Osteoblast (primary cell): ENCODE measurements around the gene NTHL1. TPM values are rescaled to one million over a fixed set of nuclear protein-coding genes. Genes with fewer than 3 reads are reported as not detected.

Source experiments
- DNase-seq: peaks from one replicate; pipeline ENCODE4 v3.0.0; 2011; ENCODE audit warnings: low spot score, mixed read lengths; ENCODE audit not compliant: insufficient read length; ENCODE audit errors: missing footprints
- H2AFZ ChIP-seq: 2 replicates; pipeline ENCODE4 v1.6.0; 2011; ENCODE audit warnings: mild to moderate bottlenecking, low read length
- H3K27ac ChIP-seq: 2 replicates; pipeline ENCODE4 v1.5.1; 2011; ENCODE audit warnings: mild to moderate bottlenecking, low read depth, low read length, moderate library complexity
- H3K27me3 ChIP-seq: 2 replicates; pipeline ENCODE4 v1.6.0; 2012; ENCODE audit warnings: mild to moderate bottlenecking, control low read depth, inconsistent platforms, low read length, moderate library complexity; ENCODE audit not compliant: insufficient read depth
- H3K36me3 ChIP-seq: 2 replicates; pipeline ENCODE4 v1.5.1; 2011; ENCODE audit warnings: mild to moderate bottlenecking, low read length, control low read depth, moderate library complexity; ENCODE audit not compliant: insufficient read depth
- H3K4me1 ChIP-seq: 2 replicates; pipeline ENCODE4 v1.5.1; 2011; ENCODE audit warnings: mild to moderate bottlenecking, low read length, control low read depth, moderate library complexity; ENCODE audit not compliant: insufficient read depth
- H3K4me2 ChIP-seq: 2 replicates; pipeline ENCODE4 v1.6.0; 2011; ENCODE audit warnings: mild to moderate bottlenecking, low read length; ENCODE audit not compliant: insufficient read depth
- H3K4me3 ChIP-seq: fragments of 200-600 bp; sonication (generic); 3 replicates; pipeline ENCODE4 v1.5.1; 2012; ENCODE audit warnings: mild to moderate bottlenecking, low read length, inconsistent platforms; ENCODE audit not compliant: insufficient read depth
- H3K79me2 ChIP-seq: 2 replicates; pipeline ENCODE4 v1.6.0; 2012; ENCODE audit warnings: mild to moderate bottlenecking, low read length, control low read depth, inconsistent platforms; ENCODE audit not compliant: insufficient read depth
- H3K9me3 ChIP-seq: 2 replicates; pipeline ENCODE4 v1.5.1; 2011; ENCODE audit warnings: low read depth, low read length, control low read depth
- H4K20me1 ChIP-seq: 2 replicates; pipeline ENCODE4 v1.6.0; 2012; ENCODE audit warnings: mild to moderate bottlenecking, low read length, control low read depth; ENCODE audit not compliant: insufficient read depth
- CTCF ChIP-seq: IDR thresholded peaks from 2 replicates; pipeline ENCODE4 v1.5.1; 2011; ENCODE audit warnings: mild to moderate bottlenecking, low read depth, low read length, moderate library complexity; ENCODE audit errors: extremely low read depth
- total RNA-seq: library from RNA; depleted of rRNA; stranded (reverse); fragments of >200 nt; gene quantifications from 2 replicates; pipeline ENCODE4 v1.2.3, GENCODE V29; 2012

NTHL1 gene
- total RNA-seq, 1 donor, result 22.8 TPM

DNA sequence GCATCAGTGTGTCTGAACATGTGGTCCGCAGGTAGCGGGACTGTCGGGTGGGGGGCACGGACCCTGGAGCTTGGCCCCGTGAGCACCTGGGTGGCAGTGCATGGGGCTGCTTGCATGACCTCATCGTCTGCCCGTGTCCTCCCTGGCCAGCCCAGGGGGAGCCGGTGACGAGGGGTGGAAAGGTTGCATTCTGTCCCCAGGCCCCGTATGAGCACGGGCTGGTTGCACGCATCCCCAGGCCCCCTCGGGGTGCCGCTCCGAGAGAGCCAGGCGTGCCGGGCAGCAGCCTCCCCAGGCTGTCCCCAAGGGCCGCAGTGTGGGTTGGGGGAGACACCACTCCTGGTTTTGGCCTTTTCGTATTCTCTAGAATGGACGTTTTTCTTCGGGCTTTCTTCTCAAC is 30.1 kb upstream of the NTHL1 start:
- Histone ChIP-seq H3K9me3 (no peaks in the 10 kb centered on the region), H3K27ac (no peak overlapping the region), H3K36me3 (peaks cover 44% of the 10 kb centered on the region), H4K20me1 (peaks cover 4% of the 10 kb centered on the region), H2AFZ (no peak overlapping the region), H3K4me3 (no peak overlapping the region), H3K4me1 (no peaks in the 10 kb centered on the region), H3K27me3 (no peaks in the 10 kb centered on the region), H3K4me2 (no peak overlapping the region), H3K79me2 (no peaks in the 10 kb centered on the region)
- DNase-seq, result no peak
- no peak for TF ChIP-seq CTCF

DNA sequence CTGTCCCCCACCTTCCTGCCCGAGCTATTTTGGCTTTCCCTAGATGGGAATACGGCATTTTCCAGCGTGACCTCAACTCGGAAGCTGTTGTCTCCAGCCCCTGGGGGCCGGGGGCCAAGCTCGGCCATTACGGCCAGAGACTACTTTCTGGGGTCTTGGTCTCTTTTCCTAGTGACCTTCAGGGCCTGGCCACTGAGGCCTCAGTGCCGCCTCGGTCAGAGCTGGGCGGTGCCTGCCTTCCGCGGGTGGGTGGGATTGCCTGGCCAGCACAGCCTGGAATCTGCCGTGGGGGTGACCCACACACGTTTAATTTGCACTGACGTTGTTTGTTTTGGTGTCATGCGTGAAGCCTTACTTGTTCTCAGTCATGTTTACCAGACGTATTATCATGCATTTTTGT is 29.4 kb upstream of the NTHL1 start:
- no peaks in the 10 kb centered on the region for H3K9me3 ChIP-seq
- H3K4me1 ChIP-seq, result no peaks in the 10 kb centered on the region
- TF ChIP-seq CTCF, result no peak
- no peaks in the 10 kb centered on the region for H4K20me1 ChIP-seq
- no peak overlapping the region for H2AFZ ChIP-seq
- H3K4me2 ChIP-seq, result no peak overlapping the region
- DNase-seq, result no peak
- H3K4me3 ChIP-seq, result no peak overlapping the region
- no peaks in the 10 kb centered on the region for H3K27me3 ChIP-seq
- no peaks in the 10 kb centered on the region for H3K79me2 ChIP-seq
- H3K36me3 ChIP-seq, result peaks cover 44% of the 10 kb centered on the region
- H3K27ac ChIP-seq, result no peak overlapping the region

DNA sequence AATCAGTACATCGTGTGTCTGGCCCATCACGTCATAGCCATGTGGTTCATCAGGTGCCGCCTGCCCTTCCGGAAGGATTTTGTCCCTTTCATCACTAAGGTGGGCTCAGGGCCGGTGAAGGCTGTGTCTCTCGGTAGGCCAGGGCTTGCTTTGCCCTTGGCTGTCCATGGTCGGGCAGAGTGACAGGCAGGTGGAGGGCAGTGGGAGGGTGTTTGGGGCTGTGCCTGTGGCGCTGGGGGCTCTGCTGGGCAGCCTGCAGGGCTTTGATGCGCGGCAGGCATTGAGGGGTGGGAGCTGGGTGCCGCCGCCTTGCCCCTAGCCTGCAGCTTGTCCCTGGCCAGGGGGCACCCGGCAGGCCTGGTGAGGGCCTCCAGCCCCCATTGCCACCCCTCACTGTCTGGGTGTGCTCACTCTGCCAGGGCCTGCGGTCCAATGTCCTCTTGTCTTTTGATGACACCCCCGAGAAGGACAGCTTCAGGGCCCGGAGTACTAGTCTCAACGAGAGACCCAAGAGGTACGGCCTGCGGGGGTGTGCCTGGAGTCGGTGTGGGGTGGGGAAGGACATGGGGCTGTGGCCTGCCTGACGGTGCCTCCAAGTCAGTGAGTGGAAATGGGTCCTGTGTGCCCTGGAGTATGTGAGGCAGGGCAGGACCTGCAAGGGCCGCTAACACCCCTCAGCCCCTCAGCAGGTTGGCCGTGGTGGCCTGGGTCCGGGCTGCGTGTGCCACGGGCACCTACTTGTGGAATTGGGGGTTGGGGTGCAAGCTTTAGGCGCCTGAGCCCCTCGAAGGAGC is 28.6 kb upstream of the NTHL1 start:
- Histone ChIP-seq H3K4me3 (no peak overlapping the region), H2AFZ (no peak overlapping the region), H3K9me3 (no peaks in the 10 kb centered on the region), H3K27me3 (no peaks in the 10 kb centered on the region), H3K79me2 (no peaks in the 10 kb centered on the region), H3K4me2 (no peak overlapping the region), H4K20me1 (no peaks in the 10 kb centered on the region), H3K36me3 (peaks cover 41% of the 10 kb centered on the region), H3K4me1 (no peaks in the 10 kb centered on the region), H3K27ac (no peak overlapping the region)
- no peak for DNase-seq
- no peak for TF ChIP-seq CTCF

DNA sequence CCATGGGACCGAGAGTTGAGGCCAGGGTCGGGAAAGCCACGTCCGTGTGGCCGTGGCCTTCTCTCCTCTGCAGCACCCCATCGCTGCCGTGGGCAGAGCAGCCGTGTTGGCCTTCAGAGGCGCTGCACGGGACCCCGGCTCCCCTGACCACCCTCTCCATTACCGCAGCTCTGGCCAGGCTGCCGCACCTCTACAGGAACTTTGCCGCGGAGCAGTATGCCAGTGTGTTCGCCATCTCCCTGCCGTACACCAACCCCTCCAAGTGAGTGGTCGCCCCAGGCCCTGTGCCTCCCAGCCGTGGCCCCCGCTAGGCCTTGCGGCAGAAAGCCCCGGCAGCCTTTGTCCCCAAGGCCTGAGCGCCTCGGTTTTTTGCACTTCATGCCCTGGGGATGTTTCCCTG is 28.0 kb upstream of the NTHL1 start:
- no peak for DNase-seq
- Histone ChIP-seq H3K9me3 (no peaks in the 10 kb centered on the region), H4K20me1 (no peaks in the 10 kb centered on the region), H3K27me3 (no peaks in the 10 kb centered on the region), H3K27ac (no peak overlapping the region), H3K79me2 (no peaks in the 10 kb centered on the region), H2AFZ (no peak overlapping the region), H3K4me2 (no peak overlapping the region), H3K36me3 (peaks cover 39% of the 10 kb centered on the region), H3K4me3 (no peak overlapping the region), H3K4me1 (no peaks in the 10 kb centered on the region)
- no peak for TF ChIP-seq CTCF
